ENCODE results near the gene ARAP1.

- TF ChIP-seq CTCF (IDR thresholded peaks at IDR 0.05) (no peak), POLR2A (IDR thresholded peaks at IDR 0.05) (no peak), EP300 (IDR thresholded peaks at IDR 0.05) (no peak)
Measured at GRCh38 chr11:72665911-72666472, 86.2 kb downstream of the ARAP1 start.

Measured in sigmoid colon (tissue), 4 donors.